HG02885 (cell line): ENCODE results near the gene TANGO6.

ENCODE experiments used
- ATAC-seq: cut with Tn5 transposase; IDR thresholded peaks from one replicate; pipeline ENCODE4 v1.9.1; 2021; ENCODE audit warnings: mild to moderate bottlenecking; ENCODE audit not compliant: unreplicated experiment, poor library complexity

Gene TANGO6

DNA sequence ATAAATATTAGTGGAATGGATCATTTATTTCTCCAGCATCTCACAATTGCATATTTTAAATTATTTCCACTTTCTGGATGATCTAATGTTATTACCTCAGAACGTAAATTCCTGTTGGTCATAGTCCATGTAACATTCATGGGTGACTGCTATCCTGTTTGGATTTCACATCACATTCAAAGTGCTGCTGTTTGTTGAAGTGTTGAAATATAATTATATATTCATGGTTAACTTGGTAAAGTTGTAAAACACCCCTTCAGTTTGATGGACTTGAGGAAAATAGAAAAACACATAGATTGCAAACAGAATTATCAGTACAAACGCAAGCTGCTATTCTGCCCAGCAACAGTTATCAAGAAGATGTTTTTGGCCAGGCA is 59.6 kb downstream of the TANGO6 start:
- ATAC-seq, result no peak

GRCh38 chr16:68907297-68907696 is 64.0 kb downstream of the TANGO6 start:
- ATAC-seq, result no peak

GRCh38 chr16:68907781-68908181 is 64.5 kb downstream of the TANGO6 start:
- ATAC-seq, result no peak

DNA sequence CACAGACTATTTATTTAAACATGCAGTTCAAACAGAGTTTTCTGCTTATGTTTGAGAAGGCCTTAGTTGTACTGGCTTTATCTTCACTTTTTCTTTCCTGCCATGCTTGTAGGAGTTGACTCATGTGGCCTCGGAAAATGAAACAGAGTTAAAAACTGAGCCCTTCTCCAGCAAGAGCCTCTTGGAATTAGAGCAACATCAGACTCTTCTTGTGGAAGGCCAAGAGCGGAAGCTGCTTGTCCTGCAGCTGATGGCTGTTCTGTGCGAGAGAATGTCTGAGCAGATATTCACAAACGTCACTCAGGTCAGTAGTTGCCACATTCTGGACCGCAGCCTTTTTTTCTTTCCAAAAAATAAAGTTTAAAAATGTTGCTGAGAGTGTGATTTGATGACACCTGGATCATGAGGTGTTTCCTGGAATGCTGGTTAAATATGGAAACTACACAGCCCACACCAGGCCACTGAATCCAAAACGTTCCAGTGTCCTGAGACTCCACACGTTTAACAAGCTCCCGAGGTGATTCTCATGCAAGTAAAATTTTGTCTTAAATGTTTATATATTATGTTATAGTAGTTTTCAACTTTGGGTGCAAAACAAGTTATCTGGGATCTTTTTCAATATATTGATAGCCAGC is 65.9 kb downstream of the TANGO6 start:
- no peak for ATAC-seq

DNA sequence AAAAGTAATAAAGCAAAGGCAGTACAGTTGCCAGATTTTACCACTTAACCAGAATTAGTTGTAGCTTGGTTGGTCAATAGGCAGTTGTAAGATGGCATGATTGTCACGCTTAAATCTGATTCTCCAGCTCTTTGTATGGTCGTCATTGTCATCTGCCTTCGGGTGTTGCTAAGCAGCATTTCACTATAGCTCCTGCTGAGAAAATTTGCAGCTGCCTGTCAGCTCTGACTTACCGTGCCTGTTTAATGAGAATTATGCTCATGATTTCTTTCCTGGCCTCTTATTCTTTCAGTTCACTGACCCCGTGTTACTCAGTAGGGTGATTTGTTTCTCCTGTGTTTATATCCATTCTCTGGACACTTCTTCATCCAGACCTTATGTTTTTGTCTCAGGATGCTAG is 66.7 kb downstream of the TANGO6 start:
- ATAC-seq, result no peak

- ATAC-seq, result no peak
These were observed 72.3 kb downstream of the TANGO6 start for GRCh38 chr16:68915589-68915988.

DNA sequence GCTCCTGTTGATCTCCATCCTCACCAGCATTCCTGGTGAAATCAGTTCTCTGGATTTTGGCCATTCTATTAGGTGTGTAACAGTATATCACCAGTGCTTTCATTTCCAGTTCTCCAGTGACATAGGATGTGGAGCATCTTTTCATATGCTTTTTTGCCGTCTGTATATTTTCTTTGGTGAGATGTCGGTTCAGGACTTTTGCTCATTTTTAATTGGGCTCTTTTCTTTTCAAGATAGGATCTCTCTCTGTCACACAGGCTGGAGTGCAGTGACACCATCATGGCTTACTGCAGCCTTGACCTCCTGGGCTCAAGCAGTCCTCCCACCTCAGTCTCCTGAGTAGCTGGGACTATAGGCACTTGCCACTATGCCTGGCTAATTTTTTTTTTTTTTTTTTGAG is 74.2 kb downstream of the TANGO6 start:
- no peak for ATAC-seq

DNA sequence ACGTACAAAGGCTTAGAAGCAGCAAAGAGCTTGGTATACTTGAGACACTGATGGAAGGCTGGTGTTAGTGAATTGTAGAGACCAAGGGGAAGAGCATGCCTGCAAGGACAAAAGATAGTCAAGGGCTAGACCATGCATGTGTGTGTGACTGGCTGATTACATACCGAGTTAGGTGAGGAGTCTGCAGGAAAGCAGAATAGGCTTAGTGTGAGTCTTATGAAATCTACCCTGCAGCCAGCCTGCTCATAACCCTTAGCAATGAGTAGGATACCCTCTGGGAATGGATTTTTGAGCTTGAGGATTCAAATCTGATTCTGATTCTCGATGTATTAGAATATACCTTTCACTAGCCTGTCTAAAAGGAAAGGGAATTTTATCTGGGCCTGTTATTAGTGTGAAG is 77.0 kb downstream of the TANGO6 start:
- no peak for ATAC-seq

DNA sequence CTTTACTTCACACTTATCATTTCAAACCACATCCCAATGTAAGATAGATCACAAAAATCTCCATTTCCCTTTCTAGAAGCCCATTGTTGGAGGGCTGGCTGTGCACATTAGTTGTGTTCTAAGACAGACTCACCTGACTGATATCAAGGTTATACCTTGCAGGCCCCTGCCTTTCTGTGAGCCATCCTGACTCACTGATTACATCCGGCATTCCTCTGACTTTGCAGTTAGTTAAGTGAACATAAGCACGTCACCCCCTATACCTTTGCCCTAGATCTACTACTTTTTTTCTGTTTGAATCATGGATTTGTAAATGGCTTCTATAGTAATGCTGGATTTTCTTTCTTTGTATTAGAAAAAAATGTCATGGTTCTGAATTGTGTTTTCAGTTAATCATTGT is 78.3 kb downstream of the TANGO6 start:
- no peak for ATAC-seq

DNA sequence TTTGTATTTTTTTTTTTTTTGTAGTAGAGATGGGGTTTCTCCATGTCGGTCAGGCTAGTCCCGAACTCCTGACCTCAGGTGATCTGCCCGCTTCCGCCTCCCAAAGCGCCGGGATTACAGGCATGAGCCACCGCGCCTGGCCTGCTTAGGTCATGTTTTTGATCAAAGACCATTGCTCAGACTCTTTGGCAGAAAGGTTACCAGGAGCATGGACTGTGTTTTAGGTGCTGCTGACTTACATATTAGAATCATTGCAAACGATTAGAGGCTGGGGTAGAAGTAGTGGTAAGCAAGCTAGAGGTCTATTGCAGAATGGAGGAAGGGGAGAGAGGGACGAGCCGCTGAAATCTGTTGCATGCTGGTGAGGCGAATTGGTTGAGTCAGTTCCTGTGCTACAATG is 79.8 kb downstream of the TANGO6 start:
- no peak for ATAC-seq

DNA sequence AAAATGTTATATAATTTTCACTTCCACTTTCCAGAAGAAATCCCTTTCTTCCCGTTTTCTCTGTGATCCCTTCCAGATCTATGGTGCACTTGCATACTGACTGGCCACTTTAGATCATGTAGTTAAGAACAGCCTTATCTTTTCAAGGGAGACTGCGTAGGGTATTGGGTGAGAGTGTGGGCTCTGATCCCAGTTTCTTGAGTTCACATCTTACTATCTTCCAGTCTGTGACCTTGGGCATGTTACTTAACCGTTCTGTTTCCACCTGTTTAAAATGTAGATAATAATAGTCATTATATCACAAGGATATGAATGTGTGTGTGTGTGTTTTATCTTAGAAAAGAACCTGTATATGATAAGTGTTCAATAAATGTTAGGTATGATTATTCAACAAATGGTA is 83.7 kb downstream of the TANGO6 start:
- ATAC-seq, result no peak

- no peak for ATAC-seq
These were observed 87.9 kb downstream of the TANGO6 start for GRCh38 chr16:68931196-68931595.

GRCh38 chr16:68934402-68934801 is 91.1 kb downstream of the TANGO6 start:
- no peak for ATAC-seq

DNA sequence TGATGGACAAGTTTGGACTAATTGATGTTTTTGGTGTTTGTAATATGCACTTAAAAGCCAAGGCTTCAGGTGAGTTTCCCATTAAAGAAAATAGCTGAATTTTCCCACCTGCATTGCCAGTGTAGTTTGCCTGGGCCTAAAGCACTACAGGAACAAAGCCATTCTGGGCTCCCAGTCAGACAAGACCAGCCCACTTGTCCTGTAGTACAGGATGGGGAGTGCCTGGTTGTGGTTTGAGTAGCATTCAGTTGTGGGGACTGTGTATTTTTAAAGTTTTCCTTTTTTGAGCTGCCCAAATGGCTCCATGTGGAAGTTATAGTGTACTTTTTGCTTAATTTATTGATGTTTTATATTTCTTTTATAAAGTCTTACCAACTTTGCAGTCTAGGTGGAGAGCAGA is 91.7 kb downstream of the TANGO6 start:
- ATAC-seq, result no peak

DNA sequence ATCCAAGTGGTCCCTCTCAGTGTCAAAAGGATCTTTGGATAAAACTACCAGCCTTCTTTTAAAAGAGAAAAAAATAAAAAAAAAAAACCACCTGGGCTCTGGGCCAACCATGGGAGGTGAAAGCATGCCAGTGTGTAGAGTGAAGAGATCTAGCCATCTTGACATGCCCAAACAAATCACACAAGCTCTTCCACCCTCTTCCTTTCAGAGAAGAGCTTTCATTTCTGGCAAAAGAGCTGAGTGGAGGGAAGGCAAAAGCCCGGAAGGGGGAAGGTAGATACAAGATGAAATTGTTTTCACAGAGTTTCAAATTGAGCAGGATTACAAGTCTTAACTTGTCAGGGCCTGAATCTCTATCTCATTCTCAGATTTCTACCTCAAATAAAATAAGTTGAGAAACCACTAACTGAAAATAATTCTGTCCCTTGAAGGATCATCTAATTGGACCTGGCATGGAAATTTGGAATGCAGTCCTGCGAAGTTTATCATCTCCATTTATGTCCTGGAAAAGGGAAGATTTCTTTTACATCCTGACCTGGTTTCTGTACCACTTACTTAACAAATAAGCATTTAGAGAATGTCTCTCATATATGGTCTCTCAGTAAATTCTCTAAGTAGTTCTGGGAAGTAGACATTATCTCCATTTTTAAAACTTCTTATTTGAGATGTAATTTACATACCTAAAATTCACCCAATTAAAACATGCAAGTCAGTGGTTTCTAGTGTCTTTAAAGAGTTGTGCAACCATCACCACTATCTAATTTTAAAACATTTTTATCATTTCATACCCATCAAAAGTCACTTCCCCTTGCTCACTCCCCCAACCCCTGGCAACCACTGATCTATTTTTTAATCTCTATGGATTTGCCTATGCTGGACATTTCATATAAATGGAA is 93.7 kb downstream of the TANGO6 start:
- no peak for ATAC-seq

DNA sequence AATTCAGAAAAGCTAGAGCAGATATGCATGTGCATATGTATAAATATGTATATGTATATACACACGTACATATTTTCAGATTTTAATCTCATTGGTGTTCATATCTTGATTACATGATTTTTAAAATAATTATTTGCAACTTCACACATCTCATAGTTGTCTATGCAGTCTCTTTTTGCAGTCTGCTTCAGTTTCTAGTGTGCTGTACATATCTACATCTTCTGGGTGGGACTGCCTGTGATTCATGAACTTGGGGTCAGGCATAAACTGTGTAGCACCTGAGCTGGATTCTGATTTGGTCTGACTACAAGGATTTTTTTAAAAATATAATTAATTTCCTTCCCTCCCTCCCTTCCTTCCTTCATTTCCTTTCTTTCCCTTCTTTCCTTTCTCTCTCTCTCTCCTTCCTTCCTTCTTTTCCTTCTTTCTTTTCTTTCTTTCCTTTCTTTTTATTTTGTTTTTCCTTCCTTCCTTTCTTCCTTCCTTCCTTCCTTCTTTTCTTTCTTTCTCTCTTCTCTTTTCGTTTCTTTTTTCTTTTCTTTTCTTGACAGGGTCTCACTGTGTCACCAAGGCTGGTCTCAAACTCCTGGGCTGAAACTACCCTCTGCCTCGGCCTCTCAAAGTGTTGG is 96.5 kb downstream of the TANGO6 start:
- no peak for ATAC-seq

- no peak for ATAC-seq
These were observed 97.5 kb downstream of the TANGO6 start for GRCh38 chr16:68940816-68941215.

GRCh38 chr16:68943961-68944360 is 100.6 kb downstream of the TANGO6 start:
- no peak for ATAC-seq

DNA sequence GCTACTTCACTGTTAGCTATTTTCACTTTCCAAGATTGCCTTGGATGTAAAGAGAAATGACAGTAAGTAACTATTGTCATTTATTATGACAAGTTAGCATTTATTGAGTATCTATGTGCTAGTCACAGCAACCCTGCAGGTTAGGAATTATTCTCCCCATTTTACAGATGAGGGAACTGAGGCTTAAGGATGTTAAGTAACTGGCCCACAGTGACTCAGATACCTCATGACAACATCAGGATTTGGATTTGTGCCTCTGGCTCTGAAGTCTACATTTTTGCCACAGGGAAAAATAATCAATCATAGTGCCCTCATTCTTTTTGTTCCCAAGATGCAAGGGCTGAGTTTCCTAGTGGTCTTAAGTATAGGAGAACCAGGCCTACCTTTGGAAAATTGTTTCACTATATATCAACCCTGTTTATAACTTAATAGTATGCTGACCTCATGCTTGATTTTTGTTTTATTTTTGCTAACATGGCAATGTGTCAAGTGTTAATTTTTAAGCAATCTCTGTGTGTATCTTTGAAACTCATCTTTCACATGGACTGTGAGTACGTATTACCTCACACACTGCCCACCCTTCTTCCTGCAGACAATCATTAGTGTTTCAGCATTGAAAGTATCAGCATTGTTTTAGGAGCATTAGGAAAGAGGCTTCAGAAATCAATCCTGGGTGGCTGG is 105.0 kb downstream of the TANGO6 start:
- no peak for ATAC-seq

DNA sequence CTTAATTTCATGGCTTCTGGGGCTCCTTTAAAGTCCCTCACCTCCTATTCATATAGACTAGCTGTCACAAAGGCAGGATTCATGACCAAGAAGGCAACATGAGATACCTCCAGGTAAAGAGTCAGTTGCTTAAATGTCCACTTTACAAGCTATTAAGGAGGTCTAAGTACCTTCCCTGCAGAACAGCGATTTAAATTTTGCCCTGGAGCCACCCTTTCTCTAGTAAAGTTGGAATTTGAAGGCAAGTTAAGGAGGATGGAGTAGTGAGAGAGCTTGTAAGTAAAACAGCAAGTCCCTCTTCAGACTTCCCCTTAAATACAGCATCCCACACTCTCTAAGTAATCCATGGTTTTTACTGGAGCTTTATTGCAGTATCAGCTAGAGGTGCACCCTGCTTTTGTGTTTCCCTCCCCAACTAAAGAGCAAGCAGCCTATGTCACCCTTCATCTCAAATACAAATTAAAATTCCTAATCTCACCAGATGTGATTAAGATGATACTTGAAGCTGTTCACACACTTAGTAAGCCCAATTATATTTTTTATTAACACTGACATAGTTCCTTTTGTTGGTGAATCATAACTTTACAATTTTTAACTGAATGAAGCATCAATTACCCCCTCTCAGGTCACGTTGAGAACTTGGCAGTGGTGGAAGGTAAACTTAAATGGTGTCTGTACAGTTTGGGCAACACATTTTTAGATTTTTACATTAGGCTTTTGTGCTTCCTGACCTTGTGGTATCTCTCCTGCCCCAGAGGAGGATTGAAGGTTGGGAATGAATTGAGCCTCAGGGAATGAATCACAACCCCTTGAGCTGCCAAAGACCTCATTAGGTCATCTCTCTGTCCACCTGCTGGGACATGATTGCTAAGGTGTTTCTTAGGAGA is 108.9 kb downstream of the TANGO6 start:
- ATAC-seq, result no peak
